Measurements from ENCODE around the gene KLF16.

KLF16 gene

DNA sequence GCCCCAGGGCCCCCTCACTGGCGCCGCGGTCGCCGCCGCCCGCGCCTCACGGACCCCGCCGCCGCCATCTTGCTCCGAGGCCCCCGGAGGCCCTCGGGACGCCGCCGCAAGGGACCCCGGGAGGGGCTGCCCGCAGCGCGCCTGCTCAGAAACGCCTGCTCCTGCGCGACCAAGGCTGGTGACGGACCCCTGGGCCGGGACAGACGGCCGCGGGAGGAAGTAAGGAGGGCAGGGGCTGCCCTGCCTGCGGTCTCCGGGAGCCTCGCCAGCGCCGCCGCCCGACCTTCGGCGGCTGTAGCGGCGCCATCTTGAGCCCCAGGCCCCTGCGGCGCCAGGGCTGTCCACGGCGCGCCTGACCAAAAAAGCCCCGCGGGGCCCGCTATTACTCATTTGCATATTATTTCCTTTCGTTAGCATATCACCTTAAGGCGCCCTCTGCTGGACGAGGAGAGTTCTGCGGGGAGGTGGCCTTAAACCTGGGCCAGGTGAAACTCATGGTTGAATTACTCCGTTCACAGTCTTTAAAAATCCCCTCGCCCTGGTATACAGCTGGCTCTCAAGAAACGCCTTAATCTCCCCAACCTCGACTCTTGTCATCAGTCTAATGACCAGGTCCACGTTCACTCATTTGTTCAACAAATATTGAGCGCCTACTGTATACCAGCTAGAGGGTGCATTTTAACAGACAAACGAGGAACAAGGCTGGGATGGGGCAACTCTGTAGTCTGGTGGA is 14.8 kb downstream of the KLF16 start, which contains the start of gene REXO1:
Gene REXO1 (minus strand): TSS at position 85 of the 733 bp plus-strand sequence. CDS start 125 bp downstream, outside the sequence.
- TF ChIP-seq, protein P1, sequence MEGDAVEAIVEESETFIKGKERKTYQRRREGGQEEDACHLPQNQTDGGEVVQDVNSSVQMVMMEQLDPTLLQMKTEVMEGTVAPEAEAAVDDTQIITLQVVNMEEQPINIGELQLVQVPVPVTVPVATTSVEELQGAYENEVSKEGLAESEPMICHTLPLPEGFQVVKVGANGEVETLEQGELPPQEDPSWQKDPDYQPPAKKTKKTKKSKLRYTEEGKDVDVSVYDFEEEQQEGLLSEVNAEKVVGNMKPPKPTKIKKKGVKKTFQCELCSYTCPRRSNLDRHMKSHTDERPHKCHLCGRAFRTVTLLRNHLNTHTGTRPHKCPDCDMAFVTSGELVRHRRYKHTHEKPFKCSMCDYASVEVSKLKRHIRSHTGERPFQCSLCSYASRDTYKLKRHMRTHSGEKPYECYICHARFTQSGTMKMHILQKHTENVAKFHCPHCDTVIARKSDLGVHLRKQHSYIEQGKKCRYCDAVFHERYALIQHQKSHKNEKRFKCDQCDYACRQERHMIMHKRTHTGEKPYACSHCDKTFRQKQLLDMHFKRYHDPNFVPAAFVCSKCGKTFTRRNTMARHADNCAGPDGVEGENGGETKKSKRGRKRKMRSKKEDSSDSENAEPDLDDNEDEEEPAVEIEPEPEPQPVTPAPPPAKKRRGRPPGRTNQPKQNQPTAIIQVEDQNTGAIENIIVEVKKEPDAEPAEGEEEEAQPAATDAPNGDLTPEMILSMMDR (IDR thresholded peaks at IDR 0.05; ENCODE audit: low read depth, low read length) = peak; percentile 75
- peaks cover 26% of the 10 kb centered on the region for H3K36me3 ChIP-seq
- no peaks in the 10 kb centered on the region for H3K9me3 ChIP-seq (ENCODE audit: severe bottlenecking)
- peak within 1 kb of the TSS; percentile 100 for H3K27ac ChIP-seq
- no peaks in the 10 kb centered on the region for H3K27me3 ChIP-seq (ENCODE audit: insufficient read depth, low read depth, severe bottlenecking)
- peak within 1 kb of the TSS; percentile 81 for H3K4me3 ChIP-seq (ENCODE audit: low read depth, low read length)
- peak; percentile 96 for DNase-seq

DNA sequence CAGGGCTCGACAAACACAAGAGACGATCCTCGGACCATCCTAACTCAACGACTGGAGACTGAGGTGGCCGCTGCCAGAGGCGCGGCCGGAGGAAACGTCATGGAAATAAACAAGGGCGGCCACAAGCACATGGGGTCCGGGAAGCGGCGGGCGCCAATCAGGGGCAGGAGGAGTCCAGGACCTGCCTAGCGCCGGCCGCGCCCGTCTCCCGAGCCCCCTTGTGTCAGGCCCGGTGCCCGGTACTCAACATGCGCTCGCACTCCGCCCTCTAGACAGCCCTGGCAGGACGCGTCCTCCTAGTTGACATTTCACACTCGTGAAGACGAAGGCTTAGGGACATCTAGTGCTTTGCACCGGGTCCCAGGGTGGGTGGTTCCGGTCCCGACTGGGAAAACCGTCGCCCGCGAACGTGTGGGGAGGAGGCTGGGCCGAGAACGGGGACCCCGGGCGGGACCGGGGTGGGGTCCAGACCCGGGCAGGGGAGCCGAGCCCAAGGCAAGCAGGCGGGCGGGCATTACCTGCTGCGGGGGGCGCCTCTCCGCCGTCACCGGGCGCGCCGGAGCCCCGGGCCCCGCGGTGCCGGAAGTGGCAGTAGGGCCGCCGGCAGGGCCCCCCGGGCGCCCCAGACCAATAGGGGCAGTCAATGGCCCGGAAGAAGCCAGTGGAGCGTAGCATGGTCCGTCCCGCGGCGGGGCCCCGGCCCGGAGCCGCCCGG is 15.5 kb downstream of the KLF16 start:
- TF ChIP-seq, protein P1 (IDR thresholded peaks at IDR 0.05; ENCODE audit: low read depth, low read length) = no peak
- H3K27ac ChIP-seq = peak overlapping the region; percentile 100
- H3K9me3 ChIP-seq (ENCODE audit: severe bottlenecking) = no peaks in the 10 kb centered on the region
- DNase-seq = no peak
- H3K4me3 ChIP-seq (ENCODE audit: low read depth, low read length) = peak overlapping the region; percentile 81
- H3K27me3 ChIP-seq (ENCODE audit: insufficient read depth, low read depth, severe bottlenecking) = no peaks in the 10 kb centered on the region
- peaks cover 26% of the 10 kb centered on the region for H3K36me3 ChIP-seq

DNA sequence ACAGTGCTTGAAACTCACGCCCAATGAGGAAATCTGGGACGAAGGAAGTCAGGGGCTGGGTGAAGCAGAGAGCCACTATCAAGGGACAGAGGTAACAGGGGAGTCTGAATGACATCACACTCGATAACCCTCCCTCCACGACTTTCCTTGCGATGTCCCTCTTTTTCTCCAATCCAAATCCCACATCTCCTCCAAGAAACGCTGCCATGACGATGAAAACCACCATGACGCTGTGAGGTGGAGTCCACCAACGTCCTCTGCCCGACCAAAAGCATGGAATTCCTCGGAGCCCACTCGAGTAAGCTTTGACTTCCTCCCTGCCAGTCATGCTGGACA is 16.1 kb downstream of the KLF16 start:
- DNase-seq = no peak
- Histone ChIP-seq H3K9me3 (ENCODE audit: severe bottlenecking) (no peaks in the 10 kb centered on the region), H3K4me3 (ENCODE audit: low read depth, low read length) (peak overlapping the region; percentile 81), H3K36me3 (peaks cover 26% of the 10 kb centered on the region), H3K27me3 (ENCODE audit: insufficient read depth, low read depth, severe bottlenecking) (no peaks in the 10 kb centered on the region), H3K27ac (peak overlapping the region; percentile 100)
- TF ChIP-seq, protein P1 (IDR thresholded peaks at IDR 0.05; ENCODE audit: low read depth, low read length) = no peak

DNA sequence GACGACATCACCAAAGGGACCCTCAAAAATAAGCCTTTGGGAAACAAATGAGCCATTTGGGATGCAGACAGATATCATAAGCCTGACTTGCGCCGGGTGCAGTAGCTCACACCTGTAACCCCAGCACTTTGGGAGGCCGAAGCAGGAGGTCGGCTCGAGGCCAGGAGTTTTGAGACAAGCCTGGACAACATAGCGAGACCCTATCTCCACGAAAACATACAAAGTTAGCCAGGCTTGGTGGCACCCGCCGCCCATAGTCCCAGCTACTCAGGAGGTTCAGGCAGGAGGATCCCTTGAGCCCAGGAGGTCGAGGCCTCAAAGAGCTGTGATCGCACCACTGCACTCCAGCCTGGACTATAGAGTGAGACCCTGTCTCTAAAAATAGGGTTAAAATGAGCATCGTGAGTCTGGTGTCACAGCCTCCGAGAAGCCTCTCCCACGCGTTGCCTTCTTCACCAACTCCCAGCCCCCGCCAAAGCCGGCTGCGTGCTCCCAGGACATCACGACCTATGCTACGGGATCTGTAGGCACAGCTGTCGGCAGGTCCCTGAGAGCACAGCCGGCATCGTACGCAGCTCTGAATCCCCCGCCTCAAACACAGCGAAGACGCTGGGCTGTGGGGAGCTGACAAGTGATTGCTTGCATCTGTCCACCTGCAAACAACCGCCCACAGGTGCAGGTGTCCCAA is 16.7 kb downstream of the KLF16 start:
- Histone ChIP-seq H3K27ac (no peak overlapping the region), H3K9me3 (ENCODE audit: severe bottlenecking) (no peaks in the 10 kb centered on the region), H3K36me3 (peaks cover 26% of the 10 kb centered on the region), H3K4me3 (ENCODE audit: low read depth, low read length) (no peak overlapping the region), H3K27me3 (ENCODE audit: insufficient read depth, low read depth, severe bottlenecking) (no peaks in the 10 kb centered on the region)
- DNase-seq = no peak
- TF ChIP-seq, protein P1 (IDR thresholded peaks at IDR 0.05; ENCODE audit: low read depth, low read length) = no peak

DNA sequence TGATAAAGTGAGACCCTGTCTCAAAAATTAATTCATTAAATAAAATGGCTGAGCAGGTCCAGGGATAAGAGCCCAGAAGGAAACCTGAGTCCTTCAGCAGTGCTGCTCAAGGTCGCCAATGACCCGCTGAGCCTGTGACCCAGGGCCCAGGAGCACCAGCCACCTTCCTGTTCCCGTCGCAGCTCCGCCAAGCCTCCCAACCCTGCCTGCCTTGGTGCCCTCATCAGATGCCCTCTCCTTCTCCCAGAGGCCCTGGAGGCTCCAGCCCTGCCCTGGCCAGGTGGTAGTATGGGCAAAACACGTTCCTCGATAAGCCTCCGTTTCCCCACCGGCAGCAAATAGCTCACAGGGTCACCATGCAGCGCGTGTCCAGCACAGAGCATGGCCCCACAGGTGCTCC is 17.7 kb downstream of the KLF16 start:
- H3K36me3 ChIP-seq = peaks cover 26% of the 10 kb centered on the region
- DNase-seq = no peak
- TF ChIP-seq, protein P1 (IDR thresholded peaks at IDR 0.05; ENCODE audit: low read depth, low read length) = no peak
- no peak overlapping the region for H3K27ac ChIP-seq
- H3K27me3 ChIP-seq (ENCODE audit: insufficient read depth, low read depth, severe bottlenecking) = no peaks in the 10 kb centered on the region
- no peak overlapping the region for H3K4me3 ChIP-seq (ENCODE audit: low read depth, low read length)
- no peaks in the 10 kb centered on the region for H3K9me3 ChIP-seq (ENCODE audit: severe bottlenecking)

All from WERI-Rb-1 (cell line).